OCI-LY3 (cell line): ENCODE data around the gene NBPF6.
"Not testable (repeated sequence)": the region's sequence is repeated elsewhere in the genome, so short reads cannot be mapped to it uniquely, and the experiment has no call there.

Experiments used
- H2AFZ ChIP-seq: fragments of 200-600, 300-600 bp; shearing (Covaris generic); 2 replicates; pipeline ENCODE4 v1.6.0; 2014; ENCODE audit warnings: antibody characterized with exemption, low read depth, low read length
- H3K27ac ChIP-seq: fragments of 200-600, 300-600 bp; sonication (generic); 2 replicates; pipeline ENCODE4 v1.5.1; 2014; ENCODE audit warnings: mild to moderate bottlenecking, low read length, moderate library complexity, mixed read lengths
- H3K27me3 ChIP-seq: fragments of 200-600, 300-600 bp; sonication (generic); 2 replicates; pipeline ENCODE4 v1.6.1; 2014; ENCODE audit warnings: low read depth, low read length, mixed read lengths
- H3K36me3 ChIP-seq: fragments of 200-600, 300-600 bp; sonication (generic); replicated peaks from 2 replicates; pipeline ENCODE3; 2014; ENCODE audit warnings: low read depth, low read length, mixed read lengths
- H3K4me1 ChIP-seq: fragments of 300-600, 200-600 bp; sonication (generic); 2 replicates; pipeline ENCODE4 v1.6.1; 2014; ENCODE audit warnings: low read length, mixed read lengths
- H3K4me2 ChIP-seq: fragments of 200-600, 300-600 bp; sonication (generic); 2 replicates; pipeline ENCODE4 v1.6.1; 2014; ENCODE audit warnings: low read length, mixed read lengths
- H3K4me3 ChIP-seq: fragments of 300-600, 200-600 bp; sonication (generic); 2 replicates; pipeline ENCODE4 v1.5.1; 2014; ENCODE audit warnings: antibody characterized with exemption, mild to moderate bottlenecking, low read length, moderate library complexity
- H3K79me2 ChIP-seq: fragments of 300-600, 200-600 bp; shearing (Covaris generic); 2 replicates; pipeline ENCODE4 v1.6.1; 2014; ENCODE audit warnings: mild to moderate bottlenecking, low read length, mixed read lengths
- H3K9ac ChIP-seq: fragments of 300-600, 200-600 bp; shearing (Covaris generic); 2 replicates; pipeline ENCODE4 v1.6.0; 2014; ENCODE audit warnings: mild to moderate bottlenecking, low read length, moderate library complexity
- H3K9me3 ChIP-seq: fragments of 200-600, 300-600 bp; shearing (Covaris generic); 2 replicates; pipeline ENCODE4 v1.6.1; 2014; ENCODE audit warnings: low read length, mixed read lengths; ENCODE audit not compliant: insufficient read depth
- H4K20me1 ChIP-seq: fragments of 200-600, 300-600 bp; sonication (generic); 2 replicates; pipeline ENCODE4 v1.6.1; 2016; ENCODE audit warnings: low read length, mixed read lengths; ENCODE audit not compliant: insufficient read depth

The NBPF6 gene

GRCh38 chr1:108458661-108459060 lies 8.5 kb downstream of the NBPF6 start:
- not testable (repeated sequence) for H4K20me1 ChIP-seq, H3K4me1 ChIP-seq, H2AFZ ChIP-seq, H3K9ac ChIP-seq, H3K4me3 ChIP-seq, H3K79me2 ChIP-seq, H3K9me3 ChIP-seq, H3K27me3 ChIP-seq, H3K27ac ChIP-seq, H3K4me2 ChIP-seq, H3K36me3 ChIP-seq

DNA sequence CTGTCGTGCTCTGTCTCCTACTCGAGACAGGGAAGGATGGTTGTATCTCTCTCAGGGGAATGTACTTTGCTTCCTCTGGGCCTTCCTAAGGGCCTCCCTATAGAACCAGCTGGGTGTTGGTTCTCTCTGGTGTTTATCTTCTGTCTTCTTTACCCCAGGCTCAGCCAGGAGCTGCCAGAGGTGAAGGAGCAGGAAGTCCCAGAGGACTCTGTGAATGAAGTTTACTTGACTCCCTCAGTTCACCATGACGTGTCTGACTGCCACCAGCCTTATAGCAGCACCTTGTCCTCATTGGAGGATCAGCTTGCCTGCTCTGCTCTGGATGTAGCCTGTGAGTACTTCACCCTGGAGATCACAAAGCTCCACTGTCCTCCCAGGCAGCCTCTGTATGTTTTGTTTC lies 11.6 kb downstream of the NBPF6 start:
- not testable (repeated sequence) for H3K4me3 ChIP-seq, H3K4me2 ChIP-seq, H3K27me3 ChIP-seq, H3K9me3 ChIP-seq, H4K20me1 ChIP-seq, H3K9ac ChIP-seq, H3K79me2 ChIP-seq, H3K4me1 ChIP-seq, H3K27ac ChIP-seq, H2AFZ ChIP-seq, H3K36me3 ChIP-seq

GRCh38 chr1:108463962-108464361 lies 13.8 kb downstream of the NBPF6 start:
- not testable (repeated sequence) for H3K27me3 ChIP-seq, H3K9ac ChIP-seq, H3K36me3 ChIP-seq, H3K4me1 ChIP-seq, H3K4me3 ChIP-seq, H3K79me2 ChIP-seq, H3K4me2 ChIP-seq, H2AFZ ChIP-seq, H4K20me1 ChIP-seq, H3K27ac ChIP-seq, H3K9me3 ChIP-seq

DNA sequence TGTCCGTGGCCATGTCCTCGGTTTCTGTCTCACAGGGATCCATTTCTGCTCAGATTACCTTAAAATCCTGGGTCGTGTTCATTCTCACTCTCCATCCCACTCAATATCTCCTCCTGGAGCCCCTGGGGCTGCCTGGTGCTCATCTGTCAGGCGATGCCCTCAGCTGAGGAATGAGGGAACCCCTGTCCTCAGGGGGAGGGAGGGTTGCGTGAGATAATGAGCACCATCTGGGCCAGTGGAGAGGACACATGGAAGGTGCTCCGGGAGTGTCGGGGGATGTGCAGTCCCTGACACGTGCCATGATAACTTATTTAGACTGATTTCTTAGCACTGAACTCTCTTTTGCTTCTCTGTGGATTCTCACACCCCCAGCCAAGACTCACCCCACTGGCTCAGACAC lies 16.0 kb downstream of the NBPF6 start:
- not testable (repeated sequence) for H3K4me2 ChIP-seq, H3K36me3 ChIP-seq, H3K9me3 ChIP-seq, H3K4me3 ChIP-seq, H3K9ac ChIP-seq, H2AFZ ChIP-seq, H3K27me3 ChIP-seq, H3K4me1 ChIP-seq, H3K79me2 ChIP-seq, H3K27ac ChIP-seq, H4K20me1 ChIP-seq

- not testable (repeated sequence) for H3K4me3 ChIP-seq, H3K79me2 ChIP-seq, H3K9me3 ChIP-seq, H4K20me1 ChIP-seq, H3K9ac ChIP-seq, H2AFZ ChIP-seq, H3K4me2 ChIP-seq, H3K27ac ChIP-seq, H3K27me3 ChIP-seq, H3K36me3 ChIP-seq, H3K4me1 ChIP-seq
These were observed 17.0 kb downstream of the NBPF6 start for GRCh38 chr1:108467155-108467554.

DNA sequence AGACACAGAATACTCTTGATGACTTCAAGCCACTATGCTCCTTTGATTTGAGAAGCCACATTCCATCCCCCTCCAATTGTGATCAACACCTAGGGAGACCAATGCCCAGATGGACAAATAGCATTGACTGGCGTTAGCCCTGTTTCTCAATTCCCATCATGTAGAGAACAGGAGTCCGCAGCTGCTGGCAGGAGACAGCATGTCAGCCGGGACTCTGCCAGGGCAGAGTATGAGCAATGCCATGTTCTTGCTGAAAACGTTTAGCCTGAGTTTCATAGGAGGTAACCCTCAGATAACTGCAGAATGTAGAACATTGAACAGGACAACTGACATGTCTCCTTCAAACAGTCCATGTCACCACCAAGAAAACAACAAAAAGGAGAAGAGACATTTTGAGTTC lies 20.6 kb downstream of the NBPF6 start:
- H4K20me1 ChIP-seq, H3K9ac ChIP-seq, H3K27ac ChIP-seq, H3K27me3 ChIP-seq, H3K4me3 ChIP-seq, H3K4me2 ChIP-seq, H3K9me3 ChIP-seq, H2AFZ ChIP-seq, H3K79me2 ChIP-seq, H3K36me3 ChIP-seq, H3K4me1 ChIP-seq: not testable (repeated sequence)

DNA sequence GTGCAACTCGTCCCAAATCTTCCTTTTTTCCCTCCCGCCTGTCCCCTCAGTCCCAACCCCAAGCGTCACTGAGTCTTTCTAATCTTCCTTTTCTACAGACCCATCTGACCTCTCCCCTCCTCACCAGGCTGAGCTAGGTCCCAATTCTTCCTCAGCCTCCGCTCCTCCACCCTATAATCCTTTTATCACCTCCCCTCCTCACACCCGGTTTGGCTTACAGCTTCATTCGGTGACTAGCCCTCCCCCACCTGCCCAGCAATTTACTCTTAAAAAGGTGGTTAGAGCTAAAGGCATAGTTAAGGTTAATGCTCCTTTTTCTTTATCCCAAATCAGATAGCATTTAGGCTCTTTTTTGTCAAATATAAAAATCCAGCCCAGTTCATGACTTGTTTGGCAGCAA lies 24.4 kb downstream of the NBPF6 start:
- not testable (repeated sequence) for H4K20me1 ChIP-seq, H3K4me2 ChIP-seq, H3K4me1 ChIP-seq, H3K4me3 ChIP-seq, H2AFZ ChIP-seq, H3K27ac ChIP-seq, H3K9me3 ChIP-seq, H3K27me3 ChIP-seq, H3K36me3 ChIP-seq, H3K9ac ChIP-seq, H3K79me2 ChIP-seq
